Kidney (tissue), 14 donors: ENCODE measurements around the gene GDF10. TPM values are rescaled to one million over a fixed set of nuclear protein-coding genes. Genes with fewer than 3 reads are reported as not detected.
A peak's percentile ranks its signal among the peaks of the same experiment; 100 is the strongest.

ENCODE experiments used
- DNase-seq, 5 donors: peaks; one replicate each; pipeline ENCODE4 v3.0.0-alpha.2; 2013 to 2020
- FAIRE-seq: peaks from 2 replicates; lab custom pipeline; 2012; peaks lifted over from hg19 to GRCh38; lab: Jason Lieb, UNC
- H3K27ac ChIP-seq, 2 donors: one replicate each; pipeline ENCODE4 v1.7.0; 2013; ENCODE audit warnings: low read depth in 2 of 2, low read length in 2 of 2, inconsistent platforms in 1 of 2
- H3K27me3 ChIP-seq: one replicate; pipeline ENCODE4 v1.7.1; 2013; ENCODE audit warnings: low read length, inconsistent platforms; ENCODE audit not compliant: control insufficient read depth, insufficient read depth
- H3K36me3 ChIP-seq, 3 donors: one replicate each; pipeline versions ENCODE4 v1.7.0 to v1.7.1; 2013; ENCODE audit warnings: low read length in 3 of 3, control low read depth in 1 of 3, inconsistent platforms in 1 of 3; ENCODE audit not compliant: insufficient read depth in 3 of 3, control insufficient read depth in 2 of 3
- H3K4me1 ChIP-seq, 3 donors: one replicate each; pipeline versions ENCODE4 v1.7.0 to v1.7.1; 2013; ENCODE audit warnings: low read length in 3 of 3, inconsistent platforms in 1 of 3, low read depth in 1 of 3; ENCODE audit not compliant: control insufficient read depth in 2 of 3, insufficient read depth in 2 of 3
- H3K4me3 ChIP-seq, 3 donors: one replicate each; pipeline versions ENCODE4 v1.7.0 to v1.8.1; 2013; ENCODE audit warnings: low read length in 3 of 3, control low read depth in 1 of 3, inconsistent platforms in 1 of 3
- H3K9ac ChIP-seq, 3 donors: one replicate each; pipeline versions ENCODE4 v1.7.0 to v1.7.1; 2013; ENCODE audit warnings: low read length in 3 of 3, control low read depth in 1 of 3, inconsistent platforms in 1 of 3
- H3K9me3 ChIP-seq, 3 donors: one replicate each; pipeline versions ENCODE4 v1.7.0 to v1.7.1; 2013; ENCODE audit warnings: low read length in 3 of 3, control low read depth in 1 of 3, inconsistent platforms in 1 of 3; ENCODE audit not compliant: control insufficient read depth in 2 of 3, insufficient read depth in 1 of 3
- intact Hi-C: fragments of 100-400 bp; cut with DNase I; formaldehyde crosslinking; loops from one replicate; pipeline ENCODE4 v1.11.1; 2022
- polyA plus RNA-seq: library from polyadenylated mRNA; stranded (reverse); fragments of 350-450 nt; fragmentation: Illumina TruSeq; extraction: RNeasy Lipid Tissue Mini Kit (QIAGEN cat#74804); gene quantifications from one replicate; pipeline ENCODE4 v1.2.3, GENCODE V29; 2014; ENCODE audit warnings: low read depth, low replicate concordance; ENCODE audit not compliant: insufficient read depth
- total RNA-seq: library from RNA; stranded (reverse); fragmentation: NEBNext Ultra II Directional; extraction: Animal tissue kit (Norgen Biotek cat#: 25700); gene quantifications from one replicate; pipeline ENCODE4 v1.2.1, GENCODE V29; 2021
- TF ChIP-seq, protein P1 (sequence below): IDR thresholded peaks from 3 replicates; pipeline ENCODE4 v1.5.1; 2012; ENCODE audit warnings: mild to moderate bottlenecking, moderate library complexity, borderline replicate concordance; ENCODE audit not compliant: insufficient read depth; ENCODE audit errors: extremely low read depth
- donor health status: control.
- donor health status: control.
- donor health status: control.
- donor health status: control.
- donor health status: control.
- donor health status: DM: yes; HTN: yes; CAD: no.
- donor health status: Normal renal cell carcinoma (clear cell type).

The GDF10 gene
- total and polyA plus RNA-seq, 2 donors from 2014 or later: 1.1 TPM; not detected in 1

DNA sequence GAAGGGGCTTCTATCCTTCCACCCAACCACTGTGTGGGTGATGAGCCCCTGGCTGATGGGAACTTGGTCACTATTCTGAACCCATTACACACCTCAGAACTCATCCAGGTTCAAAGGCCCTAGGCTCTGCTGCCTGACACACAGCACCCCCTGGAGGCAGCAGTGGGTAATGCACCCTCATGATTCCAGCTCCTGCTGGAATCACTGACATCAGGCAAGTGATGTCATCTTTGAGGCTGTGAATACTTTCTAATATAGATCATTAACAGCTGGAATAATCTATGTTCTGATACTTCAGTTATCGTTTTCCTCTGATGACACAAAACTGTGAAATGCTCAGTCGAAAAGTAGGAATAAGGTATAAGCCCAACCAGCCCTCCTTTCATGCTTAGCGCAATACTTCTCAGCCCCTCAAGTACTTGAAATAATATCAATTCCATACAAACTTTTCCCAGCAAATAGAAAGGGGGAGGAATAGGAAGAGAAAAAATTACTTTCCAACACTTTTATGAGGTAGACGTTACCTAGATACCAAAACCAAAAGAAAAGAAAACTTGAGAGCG is 40.7 kb downstream of the GDF10 start:
- Histone ChIP-seq H3K36me3 (no peaks in the 10 kb centered on the region), H3K4me3 (no peak overlapping the region), H3K9me3 (no peaks in the 10 kb centered on the region), H3K27ac (no peak overlapping the region), H3K4me1 (no peaks in the 10 kb centered on the region), H3K27me3 (no peaks in the 10 kb centered on the region), H3K9ac (no peak overlapping the region)
- DNase-seq: peak; percentile 53 to 79 (median 64)
- TF ChIP-seq, protein P1, sequence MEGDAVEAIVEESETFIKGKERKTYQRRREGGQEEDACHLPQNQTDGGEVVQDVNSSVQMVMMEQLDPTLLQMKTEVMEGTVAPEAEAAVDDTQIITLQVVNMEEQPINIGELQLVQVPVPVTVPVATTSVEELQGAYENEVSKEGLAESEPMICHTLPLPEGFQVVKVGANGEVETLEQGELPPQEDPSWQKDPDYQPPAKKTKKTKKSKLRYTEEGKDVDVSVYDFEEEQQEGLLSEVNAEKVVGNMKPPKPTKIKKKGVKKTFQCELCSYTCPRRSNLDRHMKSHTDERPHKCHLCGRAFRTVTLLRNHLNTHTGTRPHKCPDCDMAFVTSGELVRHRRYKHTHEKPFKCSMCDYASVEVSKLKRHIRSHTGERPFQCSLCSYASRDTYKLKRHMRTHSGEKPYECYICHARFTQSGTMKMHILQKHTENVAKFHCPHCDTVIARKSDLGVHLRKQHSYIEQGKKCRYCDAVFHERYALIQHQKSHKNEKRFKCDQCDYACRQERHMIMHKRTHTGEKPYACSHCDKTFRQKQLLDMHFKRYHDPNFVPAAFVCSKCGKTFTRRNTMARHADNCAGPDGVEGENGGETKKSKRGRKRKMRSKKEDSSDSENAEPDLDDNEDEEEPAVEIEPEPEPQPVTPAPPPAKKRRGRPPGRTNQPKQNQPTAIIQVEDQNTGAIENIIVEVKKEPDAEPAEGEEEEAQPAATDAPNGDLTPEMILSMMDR: peak; percentile 80
- intact Hi-C loops: no loop called here
- FAIRE-seq: no peak

DNA sequence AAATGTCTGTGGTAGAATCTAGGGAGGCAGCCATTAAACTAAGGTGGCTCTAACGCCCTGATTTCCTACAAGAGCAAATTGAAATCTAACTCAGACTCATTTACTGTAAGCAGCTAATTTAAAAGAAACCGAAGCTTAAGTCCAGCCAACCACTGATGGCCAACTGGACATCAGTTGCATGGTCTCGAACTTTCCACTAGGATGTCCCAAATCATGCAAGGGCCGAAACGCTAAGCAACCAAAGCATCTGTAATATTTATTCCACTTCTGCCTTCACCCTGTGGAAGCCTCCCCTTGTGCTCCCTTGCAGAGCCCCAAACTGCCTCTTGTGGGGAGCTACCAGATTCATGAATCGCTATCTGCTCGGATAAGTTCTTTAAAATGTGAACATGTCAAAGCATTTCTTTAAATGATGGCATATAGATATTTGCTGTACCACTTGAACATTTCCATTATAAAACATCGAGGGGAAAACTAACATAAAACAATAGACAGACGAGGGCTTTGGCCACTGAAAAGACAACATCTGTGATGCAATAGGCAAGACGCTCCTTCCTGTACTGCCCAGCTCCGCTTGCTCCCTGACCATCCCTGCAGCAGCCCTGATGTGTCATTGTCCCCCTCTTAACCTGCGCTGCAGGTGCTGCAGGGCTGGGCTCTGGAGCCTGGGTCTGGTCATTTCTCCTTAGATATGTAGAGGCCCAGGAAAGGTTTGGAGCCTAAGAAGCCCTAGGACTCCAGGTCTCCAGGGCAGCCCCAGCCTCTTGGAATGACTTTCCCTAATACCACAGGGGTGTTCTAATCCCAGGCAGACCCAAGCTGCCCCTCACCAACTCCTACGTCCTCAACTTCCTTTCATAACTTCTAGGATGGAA is 45.2 kb downstream of the GDF10 start:
- H3K4me1 ChIP-seq: no peaks in the 10 kb centered on the region
- DNase-seq (peak in 1 of 5 donors; percentile 14), FAIRE-seq (no peak)
- no peak overlapping the region for H3K9ac ChIP-seq
- TF ChIP-seq, protein P1: no peak
- no peak overlapping the region for H3K27ac ChIP-seq
- no peaks in the 10 kb centered on the region for H3K27me3 ChIP-seq
- no peaks in the 10 kb centered on the region for H3K9me3 ChIP-seq
- H3K4me3 ChIP-seq: no peak overlapping the region
- intact Hi-C loops: no loop called here
- H3K36me3 ChIP-seq: no peaks in the 10 kb centered on the region

DNA sequence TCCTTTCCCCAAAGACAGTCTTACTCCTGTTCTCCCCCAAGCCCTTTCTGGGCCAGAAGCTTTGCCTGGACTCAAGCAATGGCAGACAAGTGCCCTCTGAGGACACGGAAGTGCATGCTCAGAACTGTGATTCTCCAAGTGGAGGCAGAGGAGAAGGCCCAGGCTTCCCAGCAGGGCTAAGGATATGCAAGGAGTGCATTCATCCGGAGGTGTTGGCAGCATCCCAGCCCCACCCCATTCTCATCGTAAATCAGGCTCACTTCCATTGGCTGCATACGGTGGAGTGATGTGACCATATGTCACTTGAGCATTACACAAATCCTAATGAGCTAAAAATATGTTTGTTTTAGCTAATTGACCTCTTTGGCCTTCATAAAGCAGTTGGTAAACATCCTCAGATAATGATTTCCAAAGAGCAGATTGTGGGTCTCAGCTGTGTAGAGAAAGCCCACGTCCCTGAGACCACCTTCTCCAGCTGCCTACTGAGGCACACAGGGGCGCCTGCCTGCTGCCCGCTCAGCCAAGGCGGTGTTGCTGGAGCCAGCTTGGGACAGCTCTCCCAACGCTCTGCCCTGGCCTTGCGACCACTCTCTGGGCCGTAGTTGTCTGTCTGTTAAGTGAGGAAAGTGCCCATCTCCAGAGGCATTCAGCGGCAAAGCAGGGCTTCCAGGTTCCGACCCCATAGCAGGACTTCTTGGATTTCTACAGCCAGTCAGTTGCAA is 46.7 kb downstream of the GDF10 start:
- Histone ChIP-seq H3K9ac (no peak overlapping the region), H3K4me3 (no peak overlapping the region), H3K27ac (no peak overlapping the region), H3K9me3 (no peaks in the 10 kb centered on the region), H3K27me3 (no peaks in the 10 kb centered on the region), H3K36me3 (no peaks in the 10 kb centered on the region), H3K4me1 (no peaks in the 10 kb centered on the region)
- DNase-seq (peak in 1 of 5 donors; percentile 51), FAIRE-seq (no peak)
- intact Hi-C loops: no loop called here
- TF ChIP-seq, protein P1: no peak
